ENCODE data around the gene CD27. TPM values are rescaled to one million over a fixed set of nuclear protein-coding genes. Genes with fewer than 3 reads are reported as not detected.

Gene CD27
- total RNA-seq, 1 donor from 2014 or later, result 1.2 TPM

GRCh38 chr12:6405963-6406362, 38.8 kb upstream of the CD27 start:
- Histone ChIP-seq H3K27me3 (no peaks in the 10 kb centered on the region), H3K4me3 (no peak overlapping the region), H3K36me3 (no peaks in the 10 kb centered on the region), H3K9me3 (no peaks in the 10 kb centered on the region), H3K27ac (no peak overlapping the region), H3K4me1 (no peaks in the 10 kb centered on the region)
- intact Hi-C loops (cut with DNase I), result no loop called here
- TF ChIP-seq CTCF (IDR thresholded peaks at IDR 0.05) (no peak), POLR2AphosphoS5 (IDR thresholded peaks at IDR 0.05; ENCODE audit: insufficient read depth in 1 of 2, low read depth in 1 of 2) (no peak), POLR2A (IDR thresholded peaks at IDR 0.05) (no peak)
- no peak for DNase-seq (ENCODE audit: extremely low spot score in 2 of 2)

GRCh38 chr12:6407236-6407954, 37.4 kb upstream of the CD27 start:
- H3K27me3 ChIP-seq, result no peaks in the 10 kb centered on the region
- intact Hi-C loops (cut with DNase I), result no loop called here
- TF ChIP-seq POLR2A (IDR thresholded peaks at IDR 0.05) (no peak), CTCF (IDR thresholded peaks at IDR 0.05) (no peak), POLR2AphosphoS5 (IDR thresholded peaks at IDR 0.05; ENCODE audit: insufficient read depth in 1 of 2, low read depth in 1 of 2) (no peak)
- no peaks in the 10 kb centered on the region for H3K4me1 ChIP-seq
- H3K27ac ChIP-seq, result no peak overlapping the region
- no peak overlapping the region for H3K4me3 ChIP-seq
- H3K9me3 ChIP-seq, result no peaks in the 10 kb centered on the region
- no peak for DNase-seq (ENCODE audit: extremely low spot score in 2 of 2)
- H3K36me3 ChIP-seq, result no peaks in the 10 kb centered on the region

DNA sequence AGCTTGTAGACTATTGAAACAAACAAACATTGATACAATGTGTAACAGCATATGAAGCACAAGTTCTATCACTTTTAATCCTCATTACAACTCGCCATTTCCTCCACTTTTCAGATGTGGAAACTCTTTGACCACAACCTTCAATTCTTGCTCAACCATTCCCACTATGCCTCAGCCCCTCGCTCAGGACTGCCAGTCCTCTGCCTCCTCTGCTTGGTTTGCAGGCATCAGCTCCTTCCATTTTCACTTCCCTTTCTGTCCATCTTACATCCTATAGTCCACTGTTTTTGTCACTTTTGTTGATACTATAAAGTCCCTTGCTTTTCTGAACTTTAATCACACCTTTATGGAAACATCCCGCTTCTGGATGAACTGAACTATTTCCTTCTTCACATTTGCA, 28.2 kb upstream of the CD27 start:
- Histone ChIP-seq H3K9me3 (no peaks in the 10 kb centered on the region), H3K27ac (no peak overlapping the region), H3K36me3 (no peaks in the 10 kb centered on the region), H3K4me3 (no peak overlapping the region), H3K27me3 (no peaks in the 10 kb centered on the region), H3K4me1 (no peaks in the 10 kb centered on the region)
- intact Hi-C loops (cut with DNase I), result no loop called here
- TF ChIP-seq CTCF (IDR thresholded peaks at IDR 0.05), result no peak
- TF ChIP-seq POLR2A (IDR thresholded peaks at IDR 0.05), result no peak
- no peak for TF ChIP-seq POLR2AphosphoS5 (IDR thresholded peaks at IDR 0.05; ENCODE audit: insufficient read depth in 1 of 2, low read depth in 1 of 2)
- DNase-seq (ENCODE audit: extremely low spot score in 2 of 2), result no peak

DNA sequence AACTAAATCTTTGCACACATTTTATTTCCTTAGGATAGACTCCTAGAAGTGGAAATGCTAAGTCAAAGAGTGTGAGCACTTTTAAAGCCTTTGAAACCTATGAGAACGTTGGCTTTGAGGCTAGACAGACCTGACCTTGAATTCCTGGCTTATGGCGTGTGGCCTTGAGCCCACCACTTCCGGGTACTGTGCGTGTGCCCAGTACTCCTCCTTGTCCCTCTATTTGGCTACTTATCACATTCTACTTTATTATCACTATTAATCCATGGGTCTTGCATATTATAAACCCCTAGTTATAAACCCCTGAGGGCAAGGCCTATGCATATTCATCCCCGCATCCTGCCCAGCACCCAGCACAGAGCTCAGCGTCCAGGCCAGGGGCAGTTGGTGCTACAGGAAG, 26.0 kb upstream of the CD27 start:
- Histone ChIP-seq H3K27me3 (no peaks in the 10 kb centered on the region), H3K4me1 (peaks cover 2% of the 10 kb centered on the region), H3K36me3 (no peaks in the 10 kb centered on the region), H3K27ac (no peak overlapping the region), H3K4me3 (no peak overlapping the region), H3K9me3 (no peaks in the 10 kb centered on the region)
- intact Hi-C loops (cut with DNase I), result no loop called here
- TF ChIP-seq POLR2A (IDR thresholded peaks at IDR 0.05) (no peak), POLR2AphosphoS5 (IDR thresholded peaks at IDR 0.05; ENCODE audit: insufficient read depth in 1 of 2, low read depth in 1 of 2) (no peak), CTCF (IDR thresholded peaks at IDR 0.05) (no peak)
- DNase-seq (ENCODE audit: extremely low spot score in 2 of 2), result no peak

DNA sequence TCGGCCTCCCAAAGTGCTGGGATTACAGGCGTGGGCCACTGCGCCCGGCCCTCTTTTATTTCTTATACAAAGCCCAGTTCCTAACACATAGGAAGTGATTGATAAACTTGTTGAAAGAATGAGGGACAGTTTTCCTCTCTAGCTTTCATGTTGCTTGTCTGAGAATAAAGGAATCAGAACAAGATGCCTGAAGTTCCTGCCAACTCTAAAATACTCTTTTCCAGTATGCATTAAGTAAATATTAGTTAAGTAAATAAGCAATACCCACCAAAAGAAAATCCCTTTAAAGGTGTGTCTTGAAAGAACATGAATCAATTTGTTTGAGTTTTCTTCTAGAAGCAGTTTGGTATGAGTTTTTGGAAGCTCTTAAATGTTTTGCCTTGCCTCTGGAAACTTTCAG, 24.4 kb upstream of the CD27 start:
- Histone ChIP-seq H3K36me3 (no peaks in the 10 kb centered on the region), H3K4me1 (peaks cover 4% of the 10 kb centered on the region), H3K27ac (no peak overlapping the region), H3K4me3 (no peak overlapping the region), H3K27me3 (no peaks in the 10 kb centered on the region), H3K9me3 (no peaks in the 10 kb centered on the region)
- intact Hi-C loops (cut with DNase I), result loop anchor here (5.0 kb wide), 1 partner anchor 117 kb away; no protein-coding TSS in a partner anchor
- TF ChIP-seq CTCF (IDR thresholded peaks at IDR 0.05) (no peak), POLR2A (IDR thresholded peaks at IDR 0.05) (no peak), POLR2AphosphoS5 (IDR thresholded peaks at IDR 0.05; ENCODE audit: insufficient read depth in 1 of 2, low read depth in 1 of 2) (no peak)
- DNase-seq (ENCODE audit: extremely low spot score in 2 of 2), result no peak
